GM12878 (cell line): Measurements from ENCODE around the gene INF2. TPM values are rescaled to one million over a fixed set of nuclear protein-coding genes. Genes with fewer than 3 reads are reported as not detected.

ENCODE experiments used
- ATAC-seq: fragments of 200-7000 bp; cut with Tn5 transposase; 3 replicates; pipeline ENCODE4 v1.9.1; 2020; ENCODE audit warnings: mild to moderate bottlenecking, moderate library complexity
- BruUV-seq: library from RNA; stranded (reverse); fragments of 400-500 nt; replicated peaks from 2 replicates; lab custom pipeline; 2021; lab: Mats Ljungman, UMichigan
- CTCF ChIA-PET: fragments of 300-600 bp; sonication (Branson Sonifier 250); formaldehyde crosslinking; extraction: SDS; loops from one replicate; lab custom pipeline; 2021; ENCODE audit warnings: inconsistent platforms; lab: Yijun Ruan, JAX
- POLR2A ChIA-PET: fragments of 350-600 bp; formaldehyde crosslinking; extraction: SDS; loops from one replicate; lab custom pipeline; 2021; ENCODE audit warnings: inconsistent platforms; lab: Charles Lee
- RAD21 ChIA-PET: fragments of 300-600 bp; sonication (Branson Sonifier 250); formaldehyde crosslinking; loops from one replicate; lab custom pipeline; 2023; ENCODE audit warnings: antibody characterized with exemption; ENCODE audit not compliant: unreplicated experiment; lab: Charles Lee
- SMC1A ChIA-PET: fragments of 300-600 bp; sonication (Branson Sonifier 250); formaldehyde crosslinking; loops from one replicate; lab custom pipeline; 2023; ENCODE audit not compliant: unreplicated experiment, uncharacterized antibody; lab: Charles Lee
- DNase-seq: peaks from one replicate; pipeline ENCODE4 v3.0.0-alpha.2; 2011; ENCODE audit warnings: low read depth, low spot score
- FAIRE-seq: peaks from 3 replicates; lab custom pipeline; 2011; peaks lifted over from hg19 to GRCh38; lab: Jason Lieb, UNC
- H2AFZ ChIP-seq: 2 replicates; pipeline ENCODE4 v1.6.0; 2011; ENCODE audit warnings: low read depth, low read length, control low read depth; ENCODE audit not compliant: control insufficient read depth
- H3K27ac ChIP-seq: 2 replicates; pipeline ENCODE4 v1.5.1; 2011; ENCODE audit warnings: control low read depth; ENCODE audit not compliant: control insufficient read depth, insufficient read depth
- H3K27me3 ChIP-seq, 2 experiments: replicated peaks in 1 of 2; 2 replicates each; pipeline versions ENCODE4 v1.6.0 to v1.6.1; 2011; ENCODE audit warnings: low read length in 1 of 2; ENCODE audit not compliant: control insufficient read depth in 2 of 2, insufficient read depth in 2 of 2
- H3K36me3 ChIP-seq, 2 experiments: 2 replicates each; pipeline ENCODE4 v1.5.1; 2011; ENCODE audit warnings: low read length in 1 of 2; ENCODE audit not compliant: control insufficient read depth in 2 of 2, insufficient read depth in 2 of 2
- H3K4me1 ChIP-seq: 2 replicates; pipeline ENCODE4 v1.6.1; 2011; ENCODE audit warnings: mild to moderate bottlenecking, low read length, moderate library complexity, mixed read lengths; ENCODE audit not compliant: control insufficient read depth, insufficient read depth
- H3K4me2 ChIP-seq: 2 replicates; pipeline ENCODE4 v1.6.0; 2011; ENCODE audit warnings: control low read depth; ENCODE audit not compliant: control insufficient read depth, insufficient read depth
- H3K4me3 ChIP-seq: fragments of 200-600 bp; sonication (generic); 2 replicates; pipeline ENCODE4 v1.5.1; 2016
- H3K79me2 ChIP-seq: 2 replicates; pipeline ENCODE4 v1.6.0; 2011; ENCODE audit warnings: low read length; ENCODE audit not compliant: control insufficient read depth, insufficient read depth
- H3K9ac ChIP-seq: 2 replicates; pipeline ENCODE4 v1.8.0; 2011; ENCODE audit warnings: low read length, control low read depth, mixed read lengths; ENCODE audit not compliant: control insufficient read depth, insufficient read depth
- H3K9me3 ChIP-seq: replicated peaks from 3 replicates; pipeline ENCODE4 v1.5.1; 2011; ENCODE audit warnings: mild to moderate bottlenecking, low read length; ENCODE audit not compliant: control insufficient read depth, insufficient read depth
- H4K20me1 ChIP-seq: 2 replicates; pipeline ENCODE4 v1.6.0; 2011; ENCODE audit not compliant: control insufficient read depth, insufficient read depth
- CHD2 ChIP-seq: IDR thresholded peaks from 2 replicates; pipeline ENCODE4 v1.6.1; 2011; ENCODE audit warnings: low read depth, low read length, improper control_type of control experiment, borderline replicate concordance
- FOXM1 ChIP-seq: IDR thresholded peaks from 2 replicates; pipeline ENCODE4 v1.6.1; 2012; ENCODE audit warnings: low read depth, mild to moderate bottlenecking, inconsistent platforms, low read length, moderate library complexity
- MAX ChIP-seq: IDR thresholded peaks from 2 replicates; pipeline ENCODE4 v1.6.1; 2012; ENCODE audit warnings: low read depth, low read length, improper control_type of control experiment
- MYB ChIP-seq: fragments of 150-350 bp; IDR thresholded peaks from 2 replicates; pipeline ENCODE4 v1.6.1; 2014; ENCODE audit warnings: mild to moderate bottlenecking, low read depth, low read length, borderline replicate concordance
- ZBTB4 ChIP-seq: fragments of 450-650 bp; formaldehyde crosslinking; IDR thresholded peaks from 2 replicates; pipeline ENCODE4 v1.4.0; 2022; ENCODE audit warnings: mild to moderate bottlenecking, moderate library complexity
- ZNF687 ChIP-seq: fragments of 450-650 bp; IDR thresholded peaks from 2 replicates; pipeline ENCODE4 v1.6.1; 2017; ENCODE audit warnings: mild to moderate bottlenecking, moderate library complexity
- ZSCAN29 ChIP-seq: fragments of 450-650 bp; IDR thresholded peaks from 2 replicates; pipeline ENCODE4 v1.6.1; 2017; ENCODE audit warnings: mild to moderate bottlenecking, moderate library complexity
- WGBS: methylation state at CpG from one replicate; pipeline ENCODE4 v1.1.6; 2016; ENCODE audit warnings: low lambda C conversion rate; ENCODE audit not compliant: insufficient replicate concordance, insufficient coverage; ENCODE audit errors: missing lambda C conversion rate; 5-methylcytosine and 5-hydroxymethylcytosine counted together
- in situ Hi-C: fragments of 300-500 bp; cut with MboI; formaldehyde crosslinking; loops from 9 replicates; pipeline ENCODE4 v1.14.3; 2018; ENCODE audit warnings: mixed read lengths
- intact Hi-C: fragments of 100-400 bp; cut with micrococcal nuclease; formaldehyde crosslinking; loops from one replicate; pipeline ENCODE4 v1.14.2; 2022; ENCODE audit not compliant: unreplicated experiment
- polyA plus RNA-seq, 11 experiments: library from polyadenylated mRNA; depleted of rRNA in 4 of 11; unstranded in 6 of 11; stranded (reverse) in 5 of 11; fragments of >200 nt; fragmentation: Nextera tagmentation in 4 of 11; fragmentation: Illumina TruSeq in 1 of 11; extraction: Ambion mirVana in 4 of 11; extraction: Trizol in 1 of 11; gene quantifications; 1 replicate in 1 of 11; 2 replicates in 10 of 11; pipeline versions ENCODE4 v1.2.1 to v1.2.3, GENCODE V29; 2011 to 2016; ENCODE audit warnings: inconsistent platforms in 2 of 11, missing spikeins in 2 of 11, low read depth in 1 of 11
- total RNA-seq, 4 experiments: library from RNA; depleted of rRNA in 3 of 4; stranded (reverse); fragments of >200 nt in 3 of 4; fragmentation: Illumina TruSeq in 1 of 4; extraction: Trizol in 1 of 4; gene quantifications; 2 replicates each; pipeline versions ENCODE4 v1.2.1 to v1.2.3, GENCODE V29; 2013 to 2021

The INF2 gene
- total and polyA plus RNA-seq, 10 of the 15 experiments (the other 5 are each of a cell fraction or from before 2014, with no cell fraction given), result 0.72 to 43.2 (median 8.3) TPM

- BruUV-seq, result no TSS peak
- intact Hi-C loops, result no loop called here
- DNase-seq (no peak), ATAC-seq (no peak), FAIRE-seq (no peak)
- H3K9ac ChIP-seq, result no peak overlapping the region
- in situ Hi-C loops, result no loop called here
- RAD21 ChIA-PET, result no interaction called here
- POLR2A ChIA-PET, result no interaction called here
- no peak overlapping the region for H3K4me3 ChIP-seq
- no peaks in the 10 kb centered on the region for H3K9me3 ChIP-seq
- no peak for TF ChIP-seq CHD2
- no peak for TF ChIP-seq ZBTB4 (CRISPR knock-in tag)
- no peak for TF ChIP-seq ZSCAN29
- CTCF ChIA-PET, result interaction anchor here (1.0 kb wide), 1 partner anchor 10 kb away, joined by 3 read pairs; no protein-coding TSS in a partner anchor
- 79% methylated on average over 14 of the region's 18 CpGs for WGBS
- H3K27me3 ChIP-seq, result no peaks in the 10 kb centered on the region
- no peaks in the 10 kb centered on the region for H3K36me3 ChIP-seq
- no peaks in the 10 kb centered on the region for H4K20me1 ChIP-seq
- H3K4me1 ChIP-seq, result no peaks in the 10 kb centered on the region
- no peak overlapping the region for H3K4me2 ChIP-seq
- H3K79me2 ChIP-seq, result no peaks in the 10 kb centered on the region
- SMC1A ChIA-PET, result no interaction called here
- no peak overlapping the region for H2AFZ ChIP-seq
- no peak overlapping the region for H3K27ac ChIP-seq
Measured at GRCh38 chr14:104715416-104715815, 26.0 kb downstream of the INF2 start.

- CTCF ChIA-PET, result interaction anchor here (1.0 kb wide), 1 partner anchor 10 kb away, joined by 3 read pairs; no protein-coding TSS in a partner anchor
- intact Hi-C loops, result no loop called here
- Histone ChIP-seq H3K36me3 (no peaks in the 10 kb centered on the region), H2AFZ (no peak overlapping the region), H3K4me1 (no peaks in the 10 kb centered on the region), H3K4me3 (no peak overlapping the region), H3K27ac (no peak overlapping the region), H3K9ac (no peak overlapping the region), H3K4me2 (no peak overlapping the region), H3K27me3 (no peaks in the 10 kb centered on the region), H3K9me3 (no peaks in the 10 kb centered on the region), H4K20me1 (no peaks in the 10 kb centered on the region), H3K79me2 (no peaks in the 10 kb centered on the region)
- RAD21 ChIA-PET, result no interaction called here
- POLR2A ChIA-PET, result no interaction called here
- BruUV-seq, result no TSS peak
- WGBS, result 91% methylated on average over 12 of the region's 12 CpGs
- ATAC-seq (no peak), FAIRE-seq (no peak), DNase-seq (no peak)
- SMC1A ChIA-PET, result no interaction called here
- in situ Hi-C loops, result no loop called here
- TF ChIP-seq MYB (no peak), MAX (no peak), FOXM1 (no peak), ZNF687 (no peak)
Measured at GRCh38 chr14:104715871-104716270, 26.5 kb downstream of the INF2 start.
